Measurements from ENCODE around the gene PDE6B. TPM values are rescaled to one million over a fixed set of nuclear protein-coding genes. Genes with fewer than 3 reads are reported as not detected.

The PDE6B gene
- total and polyA plus RNA-seq, 2 of the 13 experiments (the other 11 are each of a cell fraction or from before 2014, with no cell fraction given): 0.38 to 0.40 TPM

- TF ChIP-seq ZFY (CRISPR knock-in tag; IDR thresholded peaks at IDR 0.05): peak; percentile 48; the same call in 1 of the 2 replicates
- TF ChIP-seq ZNF432 (CRISPR knock-in tag; IDR thresholded peaks at IDR 0.05; ENCODE audit: borderline replicate concordance): no peak
- TF ChIP-seq NR3C1 (CRISPR knock-in tag; IDR thresholded peaks at IDR 0.05): no peak
- TF ChIP-seq MAX (IDR thresholded peaks at IDR 0.05): 0 out of 2 replicates have a peak, but pooled peaks have one; percentile 37
- TF ChIP-seq RXRB (CRISPR knock-in tag; IDR thresholded peaks at IDR 0.05; ENCODE audit: borderline replicate concordance): no peak
- no peak for TF ChIP-seq NR2F1 (CRISPR knock-in tag; IDR thresholded peaks at IDR 0.05)
- TF ChIP-seq ZNF530 (CRISPR knock-in tag; IDR thresholded peaks at IDR 0.05; ENCODE audit: low read depth): no peak
- no peak for TF ChIP-seq ZNF407 (CRISPR knock-in tag; IDR thresholded peaks at IDR 0.05; ENCODE audit: not compliant biosample characterization)
- TF ChIP-seq ZNF292 (CRISPR knock-in tag; IDR thresholded peaks at IDR 0.05; ENCODE audit: borderline replicate concordance, low read depth): peak; percentile 91
- no peak for TF ChIP-seq MAFG (CRISPR knock-in tag; IDR thresholded peaks at IDR 0.05)
- TF ChIP-seq FOXP1 (IDR thresholded peaks at IDR 0.05): no peak
- TF ChIP-seq FOXP1 (CRISPR knock-in tag; IDR thresholded peaks at IDR 0.05): no peak
- TF ChIP-seq ZNF687 (CRISPR knock-in tag; IDR thresholded peaks at IDR 0.05): peak; percentile 57
- TF ChIP-seq E2F1 (CRISPR knock-in tag; IDR thresholded peaks at IDR 0.05): no peak
- TF ChIP-seq KAT8 (CRISPR knock-in tag; IDR thresholded peaks at IDR 0.05): no peak
Measured at GRCh38 chr4:648579-649292, 23.4 kb downstream of the PDE6B start (continued).
